NCI-H187 (cell line): ENCODE measurements around the gene CCNL2.
"Not testable (repeated sequence)": the region's sequence is repeated elsewhere in the genome, so short reads cannot be mapped to it uniquely, and the experiment has no call there.

ENCODE experiments used
- DNase-seq, 2 experiments: peaks; one replicate each; lab custom pipeline; 2025; lab: John Stamatoyannopoulos, UW

Gene CCNL2

GRCh38 chr1:1432274-1432950 is 33.3 kb upstream of the CCNL2 start:
- DNase-seq = no peak

GRCh38 chr1:1431845-1432273 is 32.7 kb upstream of the CCNL2 start:
- no peak for DNase-seq

DNA sequence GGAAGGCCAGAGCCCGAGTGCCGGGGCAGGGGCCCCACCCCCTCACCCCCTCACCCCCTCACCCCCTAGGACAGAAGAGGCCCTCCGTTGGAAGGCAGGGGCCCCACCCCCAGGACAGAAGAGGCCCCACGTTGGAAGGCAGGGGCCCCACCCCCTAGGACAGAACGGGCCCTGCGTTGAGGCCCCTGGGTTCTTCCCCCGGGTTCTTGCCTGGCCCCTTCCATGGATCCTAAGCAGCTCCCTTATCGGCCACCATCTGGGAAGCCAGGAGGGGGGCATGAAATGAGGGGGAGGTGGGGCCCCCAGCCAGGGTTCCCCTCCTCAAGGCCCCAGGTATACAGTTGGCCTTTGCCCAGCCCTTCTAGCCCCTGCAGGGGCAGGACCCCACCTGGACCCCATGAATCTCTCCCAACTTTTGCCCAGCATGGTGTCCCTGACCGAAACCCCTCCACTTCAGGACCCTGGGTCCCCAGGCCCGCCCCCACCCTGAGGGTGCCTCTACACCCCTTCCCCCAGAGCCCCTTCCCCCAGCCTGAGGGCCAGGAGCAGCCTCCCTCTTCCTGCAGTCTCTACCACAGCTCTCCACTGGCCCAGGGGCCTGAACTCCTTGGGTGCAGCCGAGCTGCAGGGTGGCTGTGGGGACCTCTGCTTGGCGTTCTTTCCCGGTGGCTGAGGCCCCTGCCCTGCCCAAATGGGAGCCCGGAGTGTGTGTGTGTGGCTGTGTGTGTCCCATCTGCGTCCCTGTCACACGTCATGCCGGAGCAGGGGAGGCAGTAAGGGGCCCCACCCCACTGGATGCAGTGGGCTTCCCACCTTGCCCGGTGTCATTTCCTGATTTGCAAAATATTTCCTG is 32.1 kb upstream of the CCNL2 start:
- DNase-seq = no peak

GRCh38 chr1:1430114-1430982 is 31.2 kb upstream of the CCNL2 start:
- peak; percentile 15 to 57 for DNase-seq

DNA sequence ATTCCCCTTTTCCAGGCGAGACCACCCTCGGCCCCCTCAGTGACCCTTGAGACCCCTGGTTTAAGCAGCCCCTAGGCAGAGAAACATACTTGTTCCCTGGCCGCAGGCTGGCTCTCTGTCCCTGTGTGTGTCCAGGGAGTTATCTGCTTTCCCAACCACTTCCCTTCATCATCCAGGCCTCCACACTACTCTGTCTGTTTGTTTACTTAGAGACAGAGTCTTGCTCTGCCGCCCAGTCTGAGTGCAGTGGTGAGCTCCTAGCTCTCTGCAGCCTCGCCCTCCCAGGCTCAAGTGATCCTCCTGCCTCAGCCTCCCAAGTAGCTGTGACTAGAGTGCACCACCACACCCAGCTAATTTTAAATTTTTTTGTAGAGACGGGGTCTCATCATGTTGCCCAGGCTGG is 30.5 kb upstream of the CCNL2 start:
- no peak for DNase-seq

DNA sequence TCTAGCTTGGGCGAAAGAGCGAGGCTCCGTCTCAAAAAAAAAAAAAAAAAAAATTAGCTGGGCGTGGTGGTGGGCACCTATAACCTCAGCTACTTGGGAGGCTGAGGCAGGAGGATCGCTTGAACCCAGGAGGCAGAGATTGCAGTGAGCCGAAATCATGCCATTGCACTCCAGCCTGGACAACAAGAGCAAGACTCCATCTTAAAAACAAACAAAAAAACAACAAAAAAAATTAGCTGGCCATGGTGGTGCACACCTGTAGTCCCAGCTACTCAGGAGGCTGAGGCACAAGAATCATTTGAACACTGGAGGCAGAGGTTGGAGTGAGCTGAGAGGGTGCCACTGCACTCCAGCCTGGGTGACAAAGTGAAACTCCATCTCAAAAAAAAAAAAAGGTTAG is 29.8 kb upstream of the CCNL2 start:
- not testable (repeated sequence) for DNase-seq

GRCh38 chr1:1428174-1428573 is 29.0 kb upstream of the CCNL2 start:
- DNase-seq = no peak

DNA sequence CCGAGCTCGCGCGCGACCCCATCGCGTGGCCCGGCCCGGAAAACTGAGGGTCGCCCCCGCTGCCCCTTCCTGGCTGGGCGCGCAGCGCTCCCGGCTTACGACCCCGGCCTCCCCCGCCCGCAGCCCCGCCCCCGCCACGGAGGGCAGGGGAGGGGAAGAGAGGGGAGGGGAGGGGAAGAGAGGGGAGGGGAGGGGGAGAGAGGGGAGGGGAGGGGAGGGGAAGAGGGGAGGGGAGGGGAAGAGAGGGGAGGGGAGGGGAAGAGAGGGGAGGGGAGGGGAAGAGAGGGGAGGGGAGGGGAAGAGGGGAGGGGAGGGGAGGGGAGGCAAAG is 28.6 kb upstream of the CCNL2 start:
- DNase-seq = no peak

- DNase-seq = no peak
Observed at GRCh38 chr1:1427106-1427819, 28.1 kb upstream of the CCNL2 start.

DNA sequence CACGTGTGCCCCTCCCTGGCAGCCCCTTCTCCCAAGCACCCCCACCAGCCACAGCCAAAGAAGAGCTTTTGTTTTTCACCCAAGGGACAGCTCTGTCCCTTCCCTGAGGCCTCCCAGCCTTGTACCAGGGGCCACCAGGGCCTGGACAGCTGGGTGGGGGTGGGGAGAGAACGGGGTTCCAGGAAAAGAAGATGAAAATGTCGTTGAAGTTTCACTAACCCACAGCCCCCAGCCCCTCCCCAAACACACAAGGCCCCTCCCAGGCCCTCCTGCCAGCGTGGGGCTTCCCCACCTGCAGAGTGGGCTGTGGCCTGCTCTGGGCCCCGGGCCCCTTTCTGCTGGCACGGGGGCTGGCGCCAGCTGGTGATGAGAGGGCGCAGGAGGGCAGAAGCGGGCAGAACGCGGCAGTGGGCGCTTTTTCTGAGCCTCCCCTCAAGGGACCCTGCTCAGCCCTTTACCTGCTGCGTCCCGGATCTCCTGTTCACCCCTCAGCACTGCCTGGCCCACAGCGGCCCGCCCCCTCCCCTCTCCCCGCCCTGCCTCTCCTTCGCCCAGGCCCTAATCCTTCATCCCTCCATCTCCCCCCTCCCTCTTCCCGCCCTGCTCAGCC is 27.5 kb upstream of the CCNL2 start:
- no peak for DNase-seq

DNA sequence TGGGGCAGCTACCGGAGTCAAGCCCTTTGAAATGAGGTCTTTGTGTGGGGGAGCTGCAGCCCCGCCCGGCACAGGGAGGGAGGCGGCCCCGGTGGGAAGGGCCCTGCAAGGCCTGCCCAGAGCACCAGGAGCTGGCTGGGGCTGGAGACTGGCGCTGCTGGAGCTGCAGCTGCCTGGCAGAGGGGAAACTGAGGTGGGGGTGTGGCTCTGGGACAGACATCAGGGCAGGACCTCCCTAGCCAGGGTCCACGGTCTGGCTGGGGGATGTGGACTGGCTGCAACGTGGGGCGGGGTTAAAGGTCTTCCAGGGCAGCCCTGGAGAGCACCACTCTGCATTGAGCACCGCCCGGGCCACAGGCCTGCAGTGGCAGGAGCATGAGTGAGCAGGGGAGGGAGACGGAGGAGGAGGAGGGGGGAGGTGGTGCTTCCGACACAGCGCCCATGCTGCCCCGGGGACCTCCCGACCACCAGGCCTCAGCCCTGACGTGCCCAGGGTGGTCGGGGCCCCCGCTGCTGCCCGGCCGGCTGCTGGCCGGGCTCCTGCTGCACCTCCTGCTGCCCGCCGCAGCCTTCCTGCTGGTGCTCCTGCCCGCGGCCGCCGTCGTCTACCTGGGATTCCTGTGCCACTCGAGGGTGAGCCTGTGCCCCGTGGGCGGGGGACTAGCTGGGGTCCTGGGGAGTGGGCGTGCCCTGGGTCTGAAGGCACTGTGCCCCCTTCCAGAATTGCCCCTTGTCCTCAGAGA is 26.8 kb upstream of the CCNL2 start:
- no peak for DNase-seq

GRCh38 chr1:1425426-1425752 is 26.3 kb upstream of the CCNL2 start:
- no peak for DNase-seq

DNA sequence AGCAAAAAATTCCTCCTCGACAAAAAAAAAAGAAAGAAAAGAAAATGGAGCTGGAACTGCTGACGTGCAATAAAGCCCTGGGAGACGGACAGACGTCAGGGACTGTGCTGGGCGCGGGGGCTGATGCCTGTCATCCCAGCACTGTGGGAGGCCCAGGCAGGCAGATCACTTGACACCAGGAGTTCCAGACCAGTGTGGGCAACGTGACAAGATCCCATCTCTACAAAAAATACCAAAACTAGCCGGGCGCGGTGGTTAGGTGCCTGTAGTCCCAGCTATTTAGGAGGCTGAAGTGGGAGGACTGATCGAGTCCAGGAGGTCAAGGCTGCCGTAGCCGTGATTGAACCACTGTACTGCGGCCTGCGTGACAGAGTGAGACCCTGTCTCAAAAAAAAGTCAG is 25.6 kb upstream of the CCNL2 start:
- DNase-seq = no peak

GRCh38 chr1:1423245-1423597 is 24.1 kb upstream of the CCNL2 start:
- DNase-seq = no peak

DNA sequence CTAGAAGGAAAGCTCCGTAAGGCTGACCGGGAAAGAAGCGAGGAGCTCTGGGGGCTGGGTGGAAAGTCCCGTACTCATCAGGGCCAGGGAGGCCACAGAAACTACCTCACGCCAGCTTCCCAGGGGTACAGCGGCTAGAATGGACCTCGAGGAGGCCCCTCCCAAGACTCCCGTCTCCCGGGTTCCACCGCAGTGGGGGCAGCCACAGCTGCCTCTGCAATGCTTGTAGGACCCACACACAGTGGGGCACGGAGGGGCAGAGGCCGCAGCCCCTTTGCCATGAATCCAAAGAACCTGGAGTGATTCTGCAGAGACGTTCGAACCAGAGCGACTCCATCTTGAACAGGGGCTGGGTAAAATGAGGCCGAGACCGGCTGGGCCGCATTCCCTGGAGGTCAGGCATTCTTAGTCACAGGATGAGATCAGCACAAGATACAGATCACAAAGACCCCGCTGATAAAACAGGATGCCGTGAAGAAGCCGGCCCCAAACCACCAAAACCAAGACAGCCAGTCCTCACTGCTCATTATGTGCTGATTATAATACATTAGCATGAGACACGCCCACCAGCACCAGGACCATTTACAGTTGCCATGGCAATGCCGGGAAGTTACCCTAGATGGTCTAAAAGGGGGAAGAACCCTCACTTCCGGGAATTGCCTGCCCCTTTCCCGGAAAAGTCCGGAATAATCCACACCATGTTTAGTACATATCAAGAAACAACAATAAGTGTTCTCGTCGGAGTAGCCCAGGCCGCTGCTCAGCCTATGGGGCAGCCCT is 23.5 kb upstream of the CCNL2 start:
- no peak for DNase-seq

GRCh38 chr1:1421907-1422464 is 22.9 kb upstream of the CCNL2 start:
- no peak for DNase-seq

- DNase-seq = peak; percentile 21 to 29
Observed at GRCh38 chr1:1421147-1421906, 22.2 kb upstream of the CCNL2 start, which contains the start of gene ANKRD65. TSS of gene ANKRD65 (minus strand) at chr1:1421276. CDS start at chr1:1421005, 271 bp downstream.

- DNase-seq = no peak
Observed at GRCh38 chr1:1420654-1421141, 21.6 kb upstream of the CCNL2 start.
